ENCODE results near the gene KSR2.

DNA sequence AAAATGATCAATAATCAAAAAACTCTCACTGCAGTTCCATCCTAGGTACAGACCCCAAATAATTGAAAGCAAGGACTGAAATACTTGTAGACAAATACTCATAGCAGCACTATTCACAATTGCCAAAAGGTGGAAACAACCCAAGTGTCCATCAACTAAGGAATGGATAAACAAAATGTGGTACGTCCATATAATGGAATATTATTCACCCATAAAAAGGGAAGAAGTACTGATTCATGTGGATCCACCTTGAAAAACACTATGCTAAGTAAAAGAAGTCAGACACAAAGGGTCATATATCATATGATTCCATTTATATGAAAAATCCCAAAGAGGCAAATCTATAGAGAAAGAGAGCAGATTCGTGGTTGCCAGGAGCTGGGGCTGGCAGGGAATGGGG, 202.8 kb downstream of the KSR2 start:
- TF ChIP-seq, protein P1, sequence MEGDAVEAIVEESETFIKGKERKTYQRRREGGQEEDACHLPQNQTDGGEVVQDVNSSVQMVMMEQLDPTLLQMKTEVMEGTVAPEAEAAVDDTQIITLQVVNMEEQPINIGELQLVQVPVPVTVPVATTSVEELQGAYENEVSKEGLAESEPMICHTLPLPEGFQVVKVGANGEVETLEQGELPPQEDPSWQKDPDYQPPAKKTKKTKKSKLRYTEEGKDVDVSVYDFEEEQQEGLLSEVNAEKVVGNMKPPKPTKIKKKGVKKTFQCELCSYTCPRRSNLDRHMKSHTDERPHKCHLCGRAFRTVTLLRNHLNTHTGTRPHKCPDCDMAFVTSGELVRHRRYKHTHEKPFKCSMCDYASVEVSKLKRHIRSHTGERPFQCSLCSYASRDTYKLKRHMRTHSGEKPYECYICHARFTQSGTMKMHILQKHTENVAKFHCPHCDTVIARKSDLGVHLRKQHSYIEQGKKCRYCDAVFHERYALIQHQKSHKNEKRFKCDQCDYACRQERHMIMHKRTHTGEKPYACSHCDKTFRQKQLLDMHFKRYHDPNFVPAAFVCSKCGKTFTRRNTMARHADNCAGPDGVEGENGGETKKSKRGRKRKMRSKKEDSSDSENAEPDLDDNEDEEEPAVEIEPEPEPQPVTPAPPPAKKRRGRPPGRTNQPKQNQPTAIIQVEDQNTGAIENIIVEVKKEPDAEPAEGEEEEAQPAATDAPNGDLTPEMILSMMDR (IDR thresholded peaks at IDR 0.05): no peak
- no peak for TF ChIP-seq POLR2A (IDR thresholded peaks at IDR 0.05)

Measured in ovary (tissue), 3 donors.